ENCODE measurements around the gene CHAT. TPM values are rescaled to one million over a fixed set of nuclear protein-coding genes. Genes with fewer than 3 reads are reported as not detected.

The CHAT gene
- total and polyA plus RNA-seq, 12 donors: not detected

- 78 to 89% (median 82%) methylated on average over 4 to 6 of the region's 6 CpGs for WGBS, 4 donors
- Histone ChIP-seq H3K27ac (no peak overlapping the region), H3K4me1 (replicated peaks in 1 of 2) (no peaks in the 10 kb centered on the region), H3K9me3 (replicated peaks in 1 of 3) (no peaks in the 10 kb centered on the region), H3K27me3 (peaks cover 48% of the 10 kb centered on the region), H3K36me3 (replicated peaks in 1 of 2) (no peaks in the 10 kb centered on the region), H3K4me3 (no peak overlapping the region)
- intact Hi-C loops (cut with DNase I): no loop called here
- TF ChIP-seq CTCF (IDR thresholded peaks at IDR 0.05): no peak
- TF ChIP-seq POLR2A (IDR thresholded peaks at IDR 0.05): no peak
- no peak for DNase-seq
Observed at GRCh38 chr10:49616421-49617101, 2.7 kb downstream of the CHAT start.

- Histone ChIP-seq H3K36me3 (replicated peaks in 1 of 2) (no peaks in the 10 kb centered on the region), H3K9me3 (replicated peaks in 1 of 3) (no peaks in the 10 kb centered on the region), H3K27ac (no peak overlapping the region), H3K27me3 (peaks cover 39% of the 10 kb centered on the region), H3K4me3 (no peak overlapping the region), H3K4me1 (replicated peaks in 1 of 2) (no peaks in the 10 kb centered on the region)
- intact Hi-C loops (cut with DNase I): no loop called here
- DNase-seq: no peak
- 52 to 61% (median 57%) methylated on average over 6 to 7 of the region's 7 CpGs for WGBS, 4 donors
- TF ChIP-seq CTCF (IDR thresholded peaks at IDR 0.05) (no peak), POLR2A (IDR thresholded peaks at IDR 0.05) (no peak)
Observed at GRCh38 chr10:49617121-49618020, 3.5 kb downstream of the CHAT start.

GRCh38 chr10:49618821-49619220, 5.0 kb downstream of the CHAT start:
- TF ChIP-seq POLR2A (IDR thresholded peaks at IDR 0.05): no peak
- no peak for TF ChIP-seq CTCF (IDR thresholded peaks at IDR 0.05)
- no peaks in the 10 kb centered on the region for H3K36me3 ChIP-seq (replicated peaks in 1 of 2)
- no peak for DNase-seq
- H3K4me1 ChIP-seq (replicated peaks in 1 of 2): no peaks in the 10 kb centered on the region
- H3K27me3 ChIP-seq: peaks cover 25% of the 10 kb centered on the region
- H3K4me3 ChIP-seq: no peak overlapping the region
- no peaks in the 10 kb centered on the region for H3K9me3 ChIP-seq (replicated peaks in 1 of 3)
- 53 to 67% (median 66%) methylated on average over 2 of the region's 2 CpGs for WGBS, 4 donors
- no peak overlapping the region for H3K27ac ChIP-seq
- intact Hi-C loops (cut with DNase I): no loop called here

GRCh38 chr10:49619613-49620012, 5.8 kb downstream of the CHAT start:
- no peak for DNase-seq
- H3K4me1 ChIP-seq (replicated peaks in 1 of 2): no peaks in the 10 kb centered on the region
- intact Hi-C loops (cut with DNase I): loop anchor here in 1 of 2 donors (5.0 kb wide), 1 partner anchor 138 kb away; no protein-coding TSS in a partner anchor
- TF ChIP-seq POLR2A (IDR thresholded peaks at IDR 0.05): no peak
- no peak for TF ChIP-seq CTCF (IDR thresholded peaks at IDR 0.05)
- peaks cover 18% of the 10 kb centered on the region for H3K27me3 ChIP-seq
- H3K27ac ChIP-seq: no peak overlapping the region
- no peaks in the 10 kb centered on the region for H3K9me3 ChIP-seq (replicated peaks in 1 of 3)
- H3K36me3 ChIP-seq (replicated peaks in 1 of 2): no peaks in the 10 kb centered on the region
- WGBS, 4 donors: 45 to 62% (median 56%) methylated on average over 5 to 10 of the region's 10 CpGs
- H3K4me3 ChIP-seq: no peak overlapping the region

All from adrenal gland (tissue), 12 donors.